Gastroesophageal sphincter (tissue), 4 donors: ENCODE data around the gene HACD2. TPM values are rescaled to one million over a fixed set of nuclear protein-coding genes. Genes with fewer than 3 reads are reported as not detected.

Experiments used
- ATAC-seq: fragments of 150-250 bp; one replicate; pipeline ENCODE4 v1.9.1; 2016; ENCODE audit warnings: mild to moderate bottlenecking, moderate library complexity
- H3K27ac ChIP-seq, 4 donors: fragments of 200-600 bp; sonication (generic) in 3 of 4; 1 replicate in 3 of 4; 2 replicates in 1 of 4; pipeline ENCODE4 v1.5.1; 2016 to 2019
- H3K27me3 ChIP-seq: fragments of 200-600 bp; sonication (generic); one replicate; pipeline ENCODE4 v1.5.1; 2019
- H3K36me3 ChIP-seq, 2 donors: fragments of 200-600 bp; sonication (generic); one replicate each; pipeline ENCODE4 v1.5.1; 2019; ENCODE audit warnings: control low read depth in 1 of 2
- H3K4me1 ChIP-seq, 3 donors: fragments of 200-600 bp; sonication (generic); 1 replicate in 2 of 3; 2 replicates in 1 of 3; pipeline ENCODE4 v1.5.1; 2016 to 2019; ENCODE audit warnings: control low read depth in 2 of 3
- H3K4me3 ChIP-seq, 2 donors: fragments of 200-600 bp; sonication (generic); one replicate each; pipeline ENCODE4 v1.5.1; 2019; ENCODE audit warnings: mild to moderate bottlenecking in 1 of 2, moderate library complexity in 1 of 2
- H3K9me3 ChIP-seq, 3 donors: fragments of 200-600 bp; sonication (generic); one replicate each; pipeline ENCODE4 v1.5.1; 2017 to 2019; ENCODE audit warnings: control low read depth in 2 of 3
- EP300 ChIP-seq: sonication (generic); formaldehyde crosslinking; IDR thresholded peaks from one replicate; pipeline ENCODE4 v1.6.1; 2017; ENCODE audit warnings: antibody characterized with exemption, mild to moderate bottlenecking
- POLR2A ChIP-seq, 2 donors: fragments of 450-650 bp; IDR thresholded peaks; one replicate each; pipeline ENCODE4 v1.6.1; 2017; ENCODE audit warnings: antibody characterized with exemption in 2 of 2, mild to moderate bottlenecking in 2 of 2, moderate library complexity in 1 of 2
- POLR2AphosphoS5 ChIP-seq: sonication (generic); formaldehyde crosslinking; IDR thresholded peaks from one replicate; pipeline ENCODE4 v1.6.1; 2017; ENCODE audit warnings: antibody characterized with exemption
- WGBS, 2 donors: methylation state at CpG; one replicate each; pipeline ENCODE4 v1.1.5; 2018; ENCODE audit warnings: low coverage in 1 of 2; 5-methylcytosine and 5-hydroxymethylcytosine counted together
- total RNA-seq, 4 donors: library from RNA; depleted of rRNA; stranded (reverse); fragments of >200 nt; gene quantifications; one replicate each; pipeline ENCODE4 v1.1.0, GENCODE V29; 2016
- TF ChIP-seq, protein P1 (sequence below), 4 experiments: fragments of 200-600 bp in 2 of 4; fragments of 450-650 bp in 2 of 4; sonication (generic) in 1 of 4; IDR thresholded peaks; one replicate each; pipeline ENCODE4 v1.5.1; 2017 to 2019; ENCODE audit warnings: antibody characterized with exemption in 4 of 4, mild to moderate bottlenecking in 2 of 4, moderate library complexity in 2 of 4

The HACD2 gene
- total RNA-seq, 4 donors from 2014 or later, result 21.3 to 36.7 (median 28.1) TPM

- Histone ChIP-seq H3K27me3 (peaks cover under 1% of the 10 kb centered on the region), H3K9me3 (no peaks in the 10 kb centered on the region), H3K4me3 (peak overlapping the region in 1 of 2 donors; percentile 91), H3K36me3 (no peaks in the 10 kb centered on the region), H3K27ac (peak overlapping the region; percentile 15 to 98 (median 96)), H3K4me1 (peaks cover 0 to 88% (median 5%) of the 10 kb centered on the region in 3 donors)
- TF ChIP-seq POLR2A (IDR thresholded peaks at IDR 0.05) (no peak), EP300 (no peak), POLR2AphosphoS5 (no peak)
- TF ChIP-seq, protein P1, sequence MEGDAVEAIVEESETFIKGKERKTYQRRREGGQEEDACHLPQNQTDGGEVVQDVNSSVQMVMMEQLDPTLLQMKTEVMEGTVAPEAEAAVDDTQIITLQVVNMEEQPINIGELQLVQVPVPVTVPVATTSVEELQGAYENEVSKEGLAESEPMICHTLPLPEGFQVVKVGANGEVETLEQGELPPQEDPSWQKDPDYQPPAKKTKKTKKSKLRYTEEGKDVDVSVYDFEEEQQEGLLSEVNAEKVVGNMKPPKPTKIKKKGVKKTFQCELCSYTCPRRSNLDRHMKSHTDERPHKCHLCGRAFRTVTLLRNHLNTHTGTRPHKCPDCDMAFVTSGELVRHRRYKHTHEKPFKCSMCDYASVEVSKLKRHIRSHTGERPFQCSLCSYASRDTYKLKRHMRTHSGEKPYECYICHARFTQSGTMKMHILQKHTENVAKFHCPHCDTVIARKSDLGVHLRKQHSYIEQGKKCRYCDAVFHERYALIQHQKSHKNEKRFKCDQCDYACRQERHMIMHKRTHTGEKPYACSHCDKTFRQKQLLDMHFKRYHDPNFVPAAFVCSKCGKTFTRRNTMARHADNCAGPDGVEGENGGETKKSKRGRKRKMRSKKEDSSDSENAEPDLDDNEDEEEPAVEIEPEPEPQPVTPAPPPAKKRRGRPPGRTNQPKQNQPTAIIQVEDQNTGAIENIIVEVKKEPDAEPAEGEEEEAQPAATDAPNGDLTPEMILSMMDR (IDR thresholded peaks at IDR 0.05), result no peak
- ATAC-seq, result no peak
- 34 to 42% methylated on average over 4 to 9 of the region's 9 CpGs for WGBS, 2 donors
Observed at GRCh38 chr3:123442125-123442524, 142.7 kb downstream of the HACD2 start.

Other genes starting within 250 kb of the HACD2 start
- 100 to 1,000 TPM; 119 to 251 (median 185) TPM for gene ADCY5, start 136.0 kb downstream of the HACD2 start, total RNA-seq